SH-SY5Y (cell line): Measurements from ENCODE around the gene CFHR4.

ENCODE experiments used
- GATA2 ChIP-seq: IDR thresholded peaks from 2 replicates; pipeline ENCODE4 v1.6.1; 2011; ENCODE audit warnings: mild to moderate bottlenecking, low read depth, low read length
- GATA3 ChIP-seq: IDR thresholded peaks from 2 replicates; pipeline ENCODE4 v1.6.1; 2011; ENCODE audit warnings: low read depth, mild to moderate bottlenecking, low read length, moderate library complexity

DNA sequence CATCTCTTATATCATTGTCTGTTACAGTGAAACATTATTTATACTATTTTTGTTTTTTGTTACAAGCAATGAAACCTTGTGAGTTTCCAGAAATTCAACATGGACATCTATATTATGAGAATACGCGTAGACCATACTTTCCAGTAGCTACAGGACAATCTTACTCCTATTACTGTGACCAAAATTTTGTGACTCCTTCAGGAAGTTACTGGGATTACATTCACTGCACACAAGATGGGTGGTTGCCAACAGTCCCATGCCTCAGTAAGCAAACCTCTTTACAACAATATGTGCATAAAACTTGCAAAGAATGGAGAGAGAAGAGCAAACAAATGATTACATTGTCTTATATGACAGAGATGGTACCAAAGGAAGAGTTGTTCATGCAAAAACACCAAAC lies 22.4 kb downstream of the CFHR4 start:
- no peak for TF ChIP-seq GATA3
- TF ChIP-seq GATA2, result no peak
